DMS153 treated with DMSO at 0.1 percent for 48 hours (cell line): ENCODE data around the gene RALGAPA2.

Source experiments
- DNase-seq: peaks from one replicate; lab custom pipeline; 2025; ENCODE audit not compliant: unreplicated experiment; lab: John Stamatoyannopoulos, UW

Gene RALGAPA2

GRCh38 chr20:20683481-20684321 is 28.7 kb downstream of the RALGAPA2 start:
- no peak for DNase-seq

DNA sequence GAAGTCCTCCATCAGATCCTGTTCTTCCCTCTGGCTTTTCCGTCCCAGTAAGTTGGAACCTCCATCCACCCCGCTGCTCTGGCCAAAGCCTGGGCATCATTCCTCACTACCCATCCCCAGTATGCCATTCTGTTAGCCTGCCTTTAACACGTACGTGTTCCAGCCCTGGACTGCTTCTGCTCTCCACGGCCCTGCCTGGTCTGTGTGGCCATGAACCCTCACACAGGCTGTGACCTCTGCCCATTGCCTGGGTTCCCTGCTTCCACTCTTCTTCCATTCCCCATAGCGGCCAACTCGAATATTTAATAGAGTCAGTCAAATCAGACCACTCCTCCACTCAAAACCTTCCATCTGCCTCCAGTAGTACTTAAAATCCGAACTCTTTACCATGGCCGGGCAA is 29.4 kb downstream of the RALGAPA2 start:
- no peak for DNase-seq

DNA sequence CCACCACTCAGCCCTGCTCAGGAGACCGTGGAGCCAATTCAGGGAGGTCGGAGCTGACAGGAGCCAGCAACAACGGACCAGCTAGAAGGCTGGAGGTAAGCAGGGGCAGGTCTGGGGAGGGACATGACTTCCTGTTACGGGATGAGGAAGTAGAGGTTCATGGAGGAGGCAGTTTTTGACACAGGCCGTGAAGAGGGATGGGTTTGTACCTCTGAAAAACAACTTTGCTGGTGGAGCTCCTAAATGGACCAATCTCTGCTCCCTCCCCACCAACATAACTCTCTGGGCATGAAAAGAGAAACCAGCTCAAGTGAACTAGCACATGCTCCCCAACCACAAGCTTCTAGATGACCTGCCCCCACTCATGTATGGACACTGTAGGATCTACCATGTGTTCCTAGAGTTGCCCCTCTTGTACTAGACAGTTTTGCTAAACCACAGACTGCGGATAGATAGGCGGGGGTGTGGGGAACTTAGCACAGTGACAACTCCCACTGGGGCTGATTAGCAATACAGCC is 31.4 kb downstream of the RALGAPA2 start:
- no peak for DNase-seq

GRCh38 chr20:20679316-20679715 is 33.1 kb downstream of the RALGAPA2 start:
- DNase-seq: no peak

GRCh38 chr20:20677186-20677585 is 35.3 kb downstream of the RALGAPA2 start:
- no peak for DNase-seq

DNA sequence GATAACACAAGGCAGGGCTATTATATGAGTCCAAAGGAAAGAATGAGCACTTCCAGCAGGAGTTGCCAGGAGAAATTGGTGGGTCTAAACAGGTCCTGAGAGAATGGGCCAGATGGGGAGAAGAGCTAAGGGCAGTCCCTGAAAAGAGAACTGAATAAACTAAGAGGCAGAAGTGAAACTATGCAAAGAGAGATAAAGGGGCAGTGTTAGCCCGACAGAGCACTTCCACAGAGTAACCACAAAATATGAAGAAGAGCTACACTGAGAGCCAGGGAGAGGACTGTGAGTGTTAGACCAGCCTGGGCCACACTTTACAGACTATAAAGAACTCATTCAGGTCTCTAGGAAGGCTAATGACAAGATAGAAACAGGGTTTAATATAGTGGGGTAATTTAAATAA is 43.8 kb downstream of the RALGAPA2 start:
- no peak for DNase-seq

- peak; percentile 20 for DNase-seq
Measured at GRCh38 chr20:20666359-20666758, 46.1 kb downstream of the RALGAPA2 start.

- DNase-seq: no peak
Measured at GRCh38 chr20:20665606-20666332, 46.7 kb downstream of the RALGAPA2 start.

- DNase-seq: peak; percentile 59
Measured at GRCh38 chr20:20664795-20665589, 47.5 kb downstream of the RALGAPA2 start.

GRCh38 chr20:20663841-20664240 is 48.6 kb downstream of the RALGAPA2 start:
- no peak for DNase-seq

DNA sequence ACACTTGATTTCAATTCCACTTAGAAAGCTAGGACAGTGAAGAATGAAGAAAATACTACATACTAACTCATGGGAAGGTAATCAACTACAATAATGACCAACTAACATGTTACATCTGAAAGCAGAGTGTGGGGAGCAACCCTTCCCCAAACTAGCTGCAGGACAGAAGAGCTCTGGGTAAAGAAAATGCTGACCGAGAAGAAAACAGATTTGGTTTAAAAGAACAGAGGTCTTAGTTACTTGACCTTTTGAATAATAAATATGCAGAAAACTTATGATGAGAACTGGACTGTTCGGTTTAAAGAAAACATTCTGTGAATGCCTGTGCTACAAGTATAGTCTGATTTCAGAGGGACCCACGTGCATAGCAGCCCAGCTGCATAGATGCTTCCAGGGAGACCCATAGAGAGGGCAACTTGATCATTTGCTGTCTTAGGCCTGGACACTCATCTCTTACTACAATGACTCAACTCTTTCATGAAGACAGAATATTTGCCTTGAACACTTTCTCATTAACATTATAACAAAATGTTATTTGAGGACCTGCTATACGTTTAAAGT is 53.5 kb downstream of the RALGAPA2 start:
- no peak for DNase-seq

GRCh38 chr20:20658123-20658522 is 54.3 kb downstream of the RALGAPA2 start:
- DNase-seq: no peak

DNA sequence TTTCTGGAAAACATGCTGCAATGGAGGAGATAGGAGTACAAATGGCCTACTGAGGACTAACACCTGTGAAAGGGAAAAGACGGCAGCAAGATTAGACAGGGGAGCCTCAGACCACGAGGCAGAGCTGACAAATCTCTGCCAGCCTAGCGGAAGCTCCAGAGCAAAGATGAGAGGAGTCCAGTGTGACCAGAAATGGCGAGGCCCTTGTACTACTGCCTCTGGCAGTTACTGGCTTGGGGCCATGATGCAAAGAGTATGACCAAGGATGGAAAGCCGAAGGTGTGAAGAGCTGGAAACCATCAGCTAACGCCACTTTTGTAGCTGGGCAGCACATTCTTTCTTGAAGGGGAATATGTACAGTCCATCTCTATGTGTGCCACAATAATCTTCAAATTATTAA is 55.4 kb downstream of the RALGAPA2 start:
- DNase-seq: no peak

DNA sequence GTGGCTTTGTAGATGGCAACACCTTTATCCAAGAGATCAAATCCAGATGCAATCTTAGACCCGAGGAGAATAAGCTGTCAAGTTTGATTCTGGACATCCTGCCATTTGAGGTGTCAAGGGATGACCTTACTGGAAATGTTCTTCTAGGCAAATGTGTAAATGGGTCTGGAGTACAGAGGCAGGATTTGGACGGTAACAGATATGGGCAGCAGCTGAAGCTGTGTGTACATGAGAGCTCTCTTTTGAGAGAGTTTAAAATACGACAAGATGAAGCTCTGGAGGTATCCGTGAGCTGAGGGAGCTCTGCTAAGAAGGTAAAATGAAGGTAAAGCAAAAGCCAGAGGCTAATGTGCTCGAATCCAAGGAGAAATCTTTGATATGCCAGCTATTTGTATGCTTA is 56.6 kb downstream of the RALGAPA2 start:
- no peak for DNase-seq

DNA sequence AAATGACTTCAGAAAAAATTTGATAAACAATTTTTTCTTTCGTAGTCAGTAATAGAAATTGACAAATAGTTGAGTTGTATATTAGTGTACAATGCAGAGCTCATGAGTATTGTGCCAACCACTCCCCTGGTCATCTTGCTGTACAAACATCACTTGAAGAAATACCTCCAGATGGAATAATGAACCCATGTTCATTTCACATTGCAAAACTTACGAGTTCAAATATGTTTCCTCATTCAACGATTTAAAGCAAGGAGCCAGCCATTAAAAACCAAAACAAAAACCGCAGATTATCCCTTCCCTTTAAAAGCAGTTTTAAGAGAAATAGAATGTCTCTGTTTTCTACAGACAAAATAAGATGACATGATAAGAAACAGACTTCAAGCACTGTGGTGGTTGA is 62.5 kb downstream of the RALGAPA2 start:
- no peak for DNase-seq

DNA sequence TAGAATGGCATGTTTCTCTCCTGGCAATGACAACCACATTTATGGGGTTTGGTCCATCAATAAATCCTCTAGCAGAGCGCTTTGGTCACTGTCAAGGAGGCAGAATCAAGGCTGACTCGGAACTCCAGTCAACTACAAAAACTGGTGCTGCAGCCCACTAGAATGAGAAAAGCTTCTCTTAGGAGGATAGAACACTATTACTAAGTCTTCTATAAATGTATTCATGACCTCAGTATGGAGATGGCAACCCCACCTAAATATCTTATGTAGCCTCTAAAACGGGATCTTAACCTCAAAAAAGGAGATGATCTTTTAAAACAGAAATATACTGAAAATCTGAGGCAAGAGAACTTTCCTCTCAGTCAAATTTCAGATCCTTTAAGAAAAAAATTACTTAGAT is 68.5 kb downstream of the RALGAPA2 start:
- DNase-seq: no peak

GRCh38 chr20:20641783-20642182 is 70.7 kb downstream of the RALGAPA2 start:
- no peak for DNase-seq

- DNase-seq: no peak
Measured at GRCh38 chr20:20638878-20639277, 73.6 kb downstream of the RALGAPA2 start.

- no peak for DNase-seq
Measured at GRCh38 chr20:20637998-20638725, 74.3 kb downstream of the RALGAPA2 start.

GRCh38 chr20:20635006-20635405 is 77.4 kb downstream of the RALGAPA2 start:
- DNase-seq: no peak
